PC-3 (cell line): Measurements from ENCODE around the gene AZIN2. TPM values are rescaled to one million over a fixed set of nuclear protein-coding genes. Genes with fewer than 3 reads are reported as not detected.

Source experiments
- ATAC-seq: fragments of 200-7000 bp; cut with Tn5 transposase; 2 replicates; pipeline ENCODE4 v1.9.1; 2020; ENCODE audit warnings: mild to moderate bottlenecking, moderate library complexity
- BruUV-seq: library from RNA; stranded (reverse); fragments of 400-500 nt; replicated peaks from 2 replicates; lab custom pipeline; 2021; lab: Mats Ljungman, UMichigan
- CTCF ChIA-PET: fragments of 300-600 bp; sonication (Branson Sonifier 250); formaldehyde crosslinking; loops from one replicate; lab custom pipeline; 2022; ENCODE audit warnings: antibody characterized with exemption; lab: Charles Lee
- POLR2A ChIA-PET: fragments of 300-600 bp; sonication (Branson Sonifier 250); formaldehyde crosslinking; loops from one replicate; lab custom pipeline; 2022; ENCODE audit warnings: antibody characterized with exemption; ENCODE audit not compliant: unreplicated experiment; lab: Charles Lee
- DNase-seq: peaks from one replicate; pipeline ENCODE4 v3.0.0-alpha.2; 2015
- H2AFZ ChIP-seq: fragments of 300-600 bp; sonication (generic); 2 replicates; pipeline ENCODE4 v1.6.0; 2016; ENCODE audit warnings: antibody characterized with exemption, low read length
- H3F3A ChIP-seq: fragments of 300-600 bp; sonication (generic); one replicate; pipeline ENCODE4 v1.6.0; 2017; ENCODE audit warnings: antibody characterized with exemption, low read length, control low read depth, mild to moderate bottlenecking; ENCODE audit not compliant: unreplicated experiment
- H3K27ac ChIP-seq: fragments of 300-600 bp; sonication (generic); 2 replicates; pipeline ENCODE4 v1.5.1; 2016; ENCODE audit warnings: mild to moderate bottlenecking, low read length
- H3K27me3 ChIP-seq: fragments of 300-600 bp; sonication (generic); 2 replicates; pipeline ENCODE4 v1.6.1; 2016; ENCODE audit warnings: low read length, mixed read lengths
- H3K36me3 ChIP-seq: fragments of 300-600 bp; sonication (generic); 2 replicates; pipeline ENCODE4 v1.6.1; 2016; ENCODE audit warnings: low read depth, mixed run types, low read length, mixed read lengths
- H3K4me1 ChIP-seq: fragments of 300-600 bp; sonication (generic); 2 replicates; pipeline ENCODE4 v1.5.1; 2016; ENCODE audit warnings: low read length; ENCODE audit not compliant: insufficient read depth
- H3K4me2 ChIP-seq: fragments of 300-600 bp; sonication (generic); 2 replicates; pipeline ENCODE4 v1.6.0; 2016; ENCODE audit warnings: low read length
- H3K4me3 ChIP-seq: fragments of 300-600 bp; sonication (generic); 2 replicates; pipeline ENCODE4 v1.5.1; 2016; ENCODE audit warnings: mild to moderate bottlenecking, low read length, mixed read lengths
- H3K79me2 ChIP-seq: fragments of 300-600 bp; sonication (generic); 2 replicates; pipeline ENCODE4 v1.6.1; 2017; ENCODE audit warnings: low read length, mixed read lengths
- H3K9ac ChIP-seq: fragments of 300-600 bp; sonication (generic); 2 replicates; pipeline ENCODE4 v1.6.0; 2016; ENCODE audit warnings: mild to moderate bottlenecking, low read length
- H3K9me2 ChIP-seq: fragments of 300-600 bp; sonication (generic); replicated peaks from 2 replicates; pipeline ENCODE4 v1.6.1; 2016; ENCODE audit warnings: mixed run types, low read length, mixed read lengths
- H3K9me3 ChIP-seq: fragments of 300-600 bp; sonication (generic); 2 replicates; pipeline ENCODE4 v1.6.1; 2016; ENCODE audit warnings: low read length, mixed read lengths
- H4K20me1 ChIP-seq: fragments of 300-600 bp; sonication (generic); 2 replicates; pipeline ENCODE4 v1.6.1; 2016; ENCODE audit warnings: low read length, mixed read lengths
- EZH2 ChIP-seq: fragments of 300-600 bp; sonication (generic); IDR thresholded peaks from one replicate; pipeline ENCODE4 v1.6.1; 2017; ENCODE audit warnings: antibody characterized with exemption, mild to moderate bottlenecking, low read length; ENCODE audit not compliant: unreplicated experiment
- EZH2phosphoT487 ChIP-seq: fragments of 300-600 bp; sonication (generic); IDR thresholded peaks from 2 replicates; pipeline ENCODE4 v1.6.1; 2018; ENCODE audit warnings: mild to moderate bottlenecking, antibody characterized with exemption, low read length, borderline replicate concordance
- intact Hi-C: fragments of 100-400 bp; cut with micrococcal nuclease; formaldehyde crosslinking; loops from 2 replicates; pipeline ENCODE4 v1.9.0; 2023
- total RNA-seq: library from RNA; depleted of rRNA; stranded (reverse); fragments of >200 nt; gene quantifications from 2 replicates; pipeline ENCODE4 v1.2.3, GENCODE V29; 2014
- TF ChIP-seq, protein P1 (sequence below): fragments of 300-600 bp; sonication (generic); conservative IDR thresholded peaks from 2 replicates; pipeline ENCODE4 v1.5.1; 2017; ENCODE audit warnings: antibody characterized with exemption, low read depth, mild to moderate bottlenecking, low read length

The AZIN2 gene
- total RNA-seq, 1 experiment from 2014 or later: 2.2 TPM

DNA sequence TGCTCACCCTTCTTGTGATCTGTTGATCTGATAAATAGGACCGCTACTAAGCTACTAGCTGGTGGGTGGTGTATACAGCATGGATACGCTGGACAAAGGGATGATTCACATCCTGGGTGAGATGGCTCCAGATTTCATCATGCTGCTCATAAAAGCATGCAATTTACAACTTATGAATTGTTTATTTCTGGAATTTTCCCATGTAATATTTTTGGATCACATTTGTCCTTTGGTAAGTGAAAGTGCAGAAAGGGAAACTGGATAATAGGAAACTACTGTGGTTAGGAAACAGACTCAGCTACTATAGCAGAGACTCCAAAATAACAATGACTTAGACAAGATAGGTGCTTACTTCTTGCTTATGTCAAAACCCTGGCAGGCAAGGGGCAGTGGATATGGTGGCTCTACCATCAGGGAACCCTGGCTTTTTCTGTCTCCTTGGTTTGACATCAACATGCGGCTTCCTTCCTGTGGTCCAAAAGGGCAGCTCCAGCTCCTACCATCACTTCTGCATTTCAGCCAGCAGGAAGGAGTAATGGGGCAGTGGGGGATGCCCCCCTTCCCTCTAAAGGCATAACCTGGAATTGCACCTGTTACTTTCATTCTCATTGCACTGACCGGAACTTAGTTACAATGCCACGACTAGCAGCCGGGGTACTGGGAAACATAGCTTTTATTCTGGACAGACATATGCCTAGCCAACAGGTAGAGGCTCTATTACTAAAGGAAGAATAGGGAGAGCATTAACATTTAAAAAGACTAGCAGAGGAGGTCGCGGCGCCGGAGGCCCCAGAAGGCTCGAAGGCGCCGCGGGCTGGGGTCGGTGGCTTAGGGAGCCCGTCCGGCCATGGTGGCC, 30.5 kb upstream of the AZIN2 start:
- Histone ChIP-seq H3K9me3 (no peaks in the 10 kb centered on the region), H3K27me3 (no peaks in the 10 kb centered on the region), H3K4me2 (peak overlapping the region; percentile 52), H3K79me2 (no peaks in the 10 kb centered on the region), H3K27ac (peak overlapping the region; percentile 90), H3F3A (peaks cover 5% of the 10 kb centered on the region), H2AFZ (no peak overlapping the region), H3K4me1 (peaks cover 29% of the 10 kb centered on the region), H3K9ac (peak overlapping the region; percentile 56), H4K20me1 (no peaks in the 10 kb centered on the region), H3K36me3 (no peaks in the 10 kb centered on the region), H3K4me3 (no peak overlapping the region; the same call in 1 of the 2 replicates), H3K9me2 (no peaks in the 10 kb centered on the region)
- DNase-seq (peak; percentile 94), ATAC-seq (peak; percentile 95)
- TF ChIP-seq EZH2phosphoT487: no peak
- no peak for TF ChIP-seq EZH2
- TF ChIP-seq, protein P1, sequence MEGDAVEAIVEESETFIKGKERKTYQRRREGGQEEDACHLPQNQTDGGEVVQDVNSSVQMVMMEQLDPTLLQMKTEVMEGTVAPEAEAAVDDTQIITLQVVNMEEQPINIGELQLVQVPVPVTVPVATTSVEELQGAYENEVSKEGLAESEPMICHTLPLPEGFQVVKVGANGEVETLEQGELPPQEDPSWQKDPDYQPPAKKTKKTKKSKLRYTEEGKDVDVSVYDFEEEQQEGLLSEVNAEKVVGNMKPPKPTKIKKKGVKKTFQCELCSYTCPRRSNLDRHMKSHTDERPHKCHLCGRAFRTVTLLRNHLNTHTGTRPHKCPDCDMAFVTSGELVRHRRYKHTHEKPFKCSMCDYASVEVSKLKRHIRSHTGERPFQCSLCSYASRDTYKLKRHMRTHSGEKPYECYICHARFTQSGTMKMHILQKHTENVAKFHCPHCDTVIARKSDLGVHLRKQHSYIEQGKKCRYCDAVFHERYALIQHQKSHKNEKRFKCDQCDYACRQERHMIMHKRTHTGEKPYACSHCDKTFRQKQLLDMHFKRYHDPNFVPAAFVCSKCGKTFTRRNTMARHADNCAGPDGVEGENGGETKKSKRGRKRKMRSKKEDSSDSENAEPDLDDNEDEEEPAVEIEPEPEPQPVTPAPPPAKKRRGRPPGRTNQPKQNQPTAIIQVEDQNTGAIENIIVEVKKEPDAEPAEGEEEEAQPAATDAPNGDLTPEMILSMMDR: peak; percentile 45
- intact Hi-C loops: loop anchor here (2.0 kb wide), 2 partner anchors 14 to 98 kb away; partner anchors contain the start of gene AK2
- ChIA-PET CTCF (interaction anchor here (0.6 to 1.2 kb wide), 3 partner anchors 43 to 69 kb away, joined by 3 to 6 read pairs (median 6); no protein-coding TSS in a partner anchor), POLR2A (interaction anchor here (0.5 to 0.7 kb wide), 4 partner anchors 26 to 85 kb away, joined by 3 to 15 read pairs (median 5); no protein-coding TSS in a partner anchor)
- TSS peak; percentile 100 for BruUV-seq

DNA sequence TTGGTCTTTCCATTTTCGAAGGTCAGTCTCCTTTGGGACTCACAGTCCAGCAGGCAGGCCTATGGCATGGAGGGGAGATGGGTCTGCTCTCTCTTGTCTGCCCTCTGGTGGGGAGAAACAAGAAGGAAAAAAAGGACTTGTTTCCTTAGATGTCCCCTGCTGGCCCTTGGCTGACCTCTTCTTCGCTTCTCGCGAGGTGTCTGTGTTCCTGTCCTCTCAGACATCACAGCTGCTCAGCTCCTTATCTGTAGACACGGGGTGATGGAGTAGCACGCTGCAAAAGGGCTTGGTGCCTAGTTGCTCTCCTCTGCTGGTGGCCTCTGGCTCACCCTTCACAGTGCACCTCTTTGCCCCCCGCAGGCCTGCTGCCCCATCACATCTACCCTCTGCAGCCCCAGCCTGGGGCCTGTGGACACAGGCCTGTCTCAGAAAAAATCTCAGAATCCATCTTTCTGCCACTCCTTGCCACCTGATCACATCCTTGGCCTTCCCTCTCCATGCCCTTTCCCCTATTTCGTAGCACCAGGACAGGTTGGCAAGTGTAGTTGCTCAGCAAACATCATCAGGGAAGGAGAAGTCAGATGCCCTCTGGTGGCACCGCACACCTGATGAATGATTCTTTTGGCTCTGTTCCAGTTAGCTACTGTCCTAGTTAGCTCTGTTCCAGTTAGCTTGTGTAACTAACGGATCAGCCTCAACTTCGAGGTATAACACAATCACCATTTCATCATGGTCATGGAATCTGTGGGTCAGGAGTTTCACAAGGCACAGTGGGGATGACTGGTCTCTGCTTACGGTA, 25.5 kb upstream of the AZIN2 start:
- H3K36me3 ChIP-seq: no peaks in the 10 kb centered on the region
- no peaks in the 10 kb centered on the region for H3K9me2 ChIP-seq
- H3K4me1 ChIP-seq: peaks cover 11% of the 10 kb centered on the region
- H3K79me2 ChIP-seq: no peaks in the 10 kb centered on the region
- TF ChIP-seq EZH2phosphoT487 (no peak), EZH2 (no peak)
- TF ChIP-seq, protein P1: peak; percentile 67
- intact Hi-C loops: loop anchor here (2.0 kb wide), 2 partner anchors 49 to 123 kb away; no protein-coding TSS in a partner anchor
- ChIA-PET POLR2A (no interaction called here), CTCF (interaction anchor here (0.9 to 1.5 kb wide), 4 partner anchors 40 to 141 kb away, joined by 3 to 6 read pairs (median 3); no protein-coding TSS in a partner anchor)
- peak overlapping the region; percentile 24; the same call in 1 of the 2 replicates for H3K4me2 ChIP-seq
- no peak overlapping the region for H3K4me3 ChIP-seq
- DNase-seq (peak; percentile 87), ATAC-seq (peak; percentile 75)
- H3F3A ChIP-seq: peaks cover 4% of the 10 kb centered on the region
- H3K27ac ChIP-seq: peak overlapping the region; percentile 35
- H4K20me1 ChIP-seq: no peaks in the 10 kb centered on the region
- no TSS peak for BruUV-seq
- no peak overlapping the region for H3K9ac ChIP-seq
- no peaks in the 10 kb centered on the region for H3K27me3 ChIP-seq
- H2AFZ ChIP-seq: no peak overlapping the region
- H3K9me3 ChIP-seq: no peaks in the 10 kb centered on the region
